Type B pancreatic cell (in vitro differentiated cells): ENCODE measurements around the gene MAP2K2. TPM values are rescaled to one million over a fixed set of nuclear protein-coding genes. Genes with fewer than 3 reads are reported as not detected.

Source experiments
- DNase-seq: peaks from one replicate; pipeline ENCODE4 v3.0.0; 2021; ENCODE audit warnings: mixed read lengths; ENCODE audit not compliant: unreplicated experiment; ENCODE audit errors: extremely low spot score
- H3K27ac Mint-ChIP-seq: 2 replicates; pipeline ENCODE4 v1.8.0; 2021; ENCODE audit warnings: mild to moderate bottlenecking, mixed read lengths
- H3K27me3 Mint-ChIP-seq: 2 replicates; pipeline ENCODE4 v1.8.0; 2021; ENCODE audit warnings: mixed read lengths
- H3K36me3 Mint-ChIP-seq: 2 replicates; pipeline ENCODE4 v1.8.0; 2021; ENCODE audit warnings: mixed read lengths
- H3K4me1 Mint-ChIP-seq: one replicate; pipeline ENCODE4 v1.8.0; 2021; ENCODE audit warnings: mixed read lengths; ENCODE audit not compliant: unreplicated experiment
- H3K4me3 Mint-ChIP-seq: 2 replicates; pipeline ENCODE4 v1.8.0; 2021; ENCODE audit warnings: mild to moderate bottlenecking, mixed read lengths
- H3K9me3 Mint-ChIP-seq: 2 replicates; pipeline ENCODE4 v1.8.0; 2021; ENCODE audit warnings: mixed read lengths
- total RNA-seq: library from RNA; stranded (reverse); gene quantifications from 2 replicates; pipeline ENCODE4 v1.2.1, GENCODE V29; 2021; ENCODE audit warnings: low replicate concordance
- TF ChIP-seq, protein P1 (sequence below): fragments of 200-600 bp; sonication (generic); conservative IDR thresholded peaks from 2 replicates; pipeline ENCODE4 v1.5.0; 2021; ENCODE audit warnings: antibody characterized with exemption, mild to moderate bottlenecking

The MAP2K2 gene
- total RNA-seq, 1 donor from 2014 or later = 144 TPM

DNA sequence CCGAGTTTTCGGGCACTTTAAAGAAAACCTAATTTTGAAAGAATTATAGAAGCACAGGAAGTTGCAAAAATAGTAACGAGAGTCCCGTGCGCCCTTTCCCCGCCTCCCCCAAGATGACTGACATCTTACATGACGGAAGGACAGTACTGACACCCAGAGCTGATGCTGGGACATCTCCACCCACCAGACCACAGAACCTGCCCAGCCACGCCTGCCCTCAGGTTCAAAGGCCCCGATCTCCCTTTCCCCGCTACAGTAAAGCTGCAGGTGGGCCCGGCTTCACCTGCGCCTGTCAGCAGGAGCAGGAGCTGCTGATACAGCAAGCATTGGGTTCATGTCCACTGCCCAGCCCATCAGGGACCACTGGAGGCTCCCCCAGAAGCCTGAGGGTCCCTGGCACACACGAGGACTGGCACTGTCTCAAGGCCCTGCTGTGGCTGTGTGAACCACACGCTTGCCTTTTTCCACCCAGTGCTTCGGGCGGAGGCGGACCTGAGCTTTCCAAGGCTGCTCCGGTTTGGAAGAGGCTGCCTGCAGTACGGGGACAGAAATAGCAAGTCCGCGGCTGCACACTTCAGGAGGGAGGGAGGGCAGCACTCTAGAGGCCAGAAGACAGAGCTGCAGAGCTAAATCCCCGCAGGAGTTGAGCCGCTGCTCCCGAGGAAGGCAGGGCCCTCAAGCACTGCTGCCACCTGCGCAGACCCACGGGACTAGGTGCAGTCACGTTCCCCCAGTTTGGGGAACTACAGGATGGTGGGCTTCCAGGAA, 8.7 kb downstream of the MAP2K2 start:
- no peak overlapping the region for H3K4me3 Mint-ChIP-seq
- H3K27ac Mint-ChIP-seq = no peak overlapping the region
- peaks cover 3% of the 10 kb centered on the region for H3K36me3 Mint-ChIP-seq
- H3K9me3 Mint-ChIP-seq = no peaks in the 10 kb centered on the region
- H3K4me1 Mint-ChIP-seq = no peaks in the 10 kb centered on the region
- TF ChIP-seq, protein P1, sequence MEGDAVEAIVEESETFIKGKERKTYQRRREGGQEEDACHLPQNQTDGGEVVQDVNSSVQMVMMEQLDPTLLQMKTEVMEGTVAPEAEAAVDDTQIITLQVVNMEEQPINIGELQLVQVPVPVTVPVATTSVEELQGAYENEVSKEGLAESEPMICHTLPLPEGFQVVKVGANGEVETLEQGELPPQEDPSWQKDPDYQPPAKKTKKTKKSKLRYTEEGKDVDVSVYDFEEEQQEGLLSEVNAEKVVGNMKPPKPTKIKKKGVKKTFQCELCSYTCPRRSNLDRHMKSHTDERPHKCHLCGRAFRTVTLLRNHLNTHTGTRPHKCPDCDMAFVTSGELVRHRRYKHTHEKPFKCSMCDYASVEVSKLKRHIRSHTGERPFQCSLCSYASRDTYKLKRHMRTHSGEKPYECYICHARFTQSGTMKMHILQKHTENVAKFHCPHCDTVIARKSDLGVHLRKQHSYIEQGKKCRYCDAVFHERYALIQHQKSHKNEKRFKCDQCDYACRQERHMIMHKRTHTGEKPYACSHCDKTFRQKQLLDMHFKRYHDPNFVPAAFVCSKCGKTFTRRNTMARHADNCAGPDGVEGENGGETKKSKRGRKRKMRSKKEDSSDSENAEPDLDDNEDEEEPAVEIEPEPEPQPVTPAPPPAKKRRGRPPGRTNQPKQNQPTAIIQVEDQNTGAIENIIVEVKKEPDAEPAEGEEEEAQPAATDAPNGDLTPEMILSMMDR = no peak
- no peak for DNase-seq
- no peaks in the 10 kb centered on the region for H3K27me3 Mint-ChIP-seq

DNA sequence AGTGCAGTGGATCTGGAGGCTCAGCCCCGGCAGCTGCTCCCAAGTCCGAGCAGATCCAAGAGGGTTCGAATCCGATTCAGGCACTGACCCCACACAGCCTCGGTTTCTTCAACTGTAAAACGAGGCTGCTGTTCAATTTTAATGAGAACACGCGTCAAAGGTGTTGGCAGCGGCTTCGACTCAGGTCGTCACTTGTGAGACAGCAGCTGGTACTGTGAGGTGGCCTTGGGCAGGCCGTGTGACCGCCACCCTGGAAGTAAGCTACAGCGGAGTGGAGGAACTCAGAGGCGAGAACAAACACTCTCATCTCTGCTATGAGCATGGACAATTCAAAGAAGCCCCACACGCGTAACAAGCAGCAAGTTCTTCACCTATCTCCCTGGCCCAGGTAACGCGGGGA, 9.7 kb downstream of the MAP2K2 start:
- DNase-seq = no peak
- H3K27me3 Mint-ChIP-seq = no peaks in the 10 kb centered on the region
- no peak overlapping the region for H3K27ac Mint-ChIP-seq
- H3K9me3 Mint-ChIP-seq = no peaks in the 10 kb centered on the region
- TF ChIP-seq, protein P1 = no peak
- H3K4me3 Mint-ChIP-seq = no peak overlapping the region
- peaks cover 4% of the 10 kb centered on the region for H3K36me3 Mint-ChIP-seq
- no peaks in the 10 kb centered on the region for H3K4me1 Mint-ChIP-seq

- TF ChIP-seq, protein P1 = no peak
- H3K36me3 Mint-ChIP-seq = peaks cover 4% of the 10 kb centered on the region
These were observed 10.4 kb downstream of the MAP2K2 start for GRCh38 chr19:4113398-4114088.

DNA sequence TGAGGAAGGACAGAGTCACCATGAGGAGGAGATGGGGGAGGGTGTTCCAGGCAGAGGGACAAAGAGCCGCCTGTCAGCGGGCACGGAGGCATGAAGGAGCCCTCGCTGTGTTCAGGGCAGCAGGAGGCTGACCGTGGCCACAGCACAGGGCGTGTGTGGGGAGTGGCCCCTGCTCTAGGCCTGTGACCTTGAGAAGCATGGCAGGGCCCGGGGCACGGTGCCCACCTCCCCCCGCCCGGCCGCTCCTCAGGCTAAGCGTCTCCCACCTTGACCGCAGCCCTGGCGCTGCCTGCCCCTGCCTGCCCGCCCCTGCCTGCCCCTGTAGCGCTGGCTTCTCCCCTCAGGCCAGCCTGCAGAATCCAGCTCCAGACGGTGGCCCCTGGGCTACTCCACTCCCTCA, 11.6 kb downstream of the MAP2K2 start:
- Mint-ChIP-seq H3K4me3 (no peak overlapping the region), H3K36me3 (peaks cover 8% of the 10 kb centered on the region), H3K4me1 (no peaks in the 10 kb centered on the region)

More at GRCh38 chr19:4113398-4114088, 10.4 kb downstream of the MAP2K2 start:
- no peak overlapping the region for H3K4me3 Mint-ChIP-seq
- no peaks in the 10 kb centered on the region for H3K9me3 Mint-ChIP-seq
- no peak for DNase-seq
- no peaks in the 10 kb centered on the region for H3K4me1 Mint-ChIP-seq
- H3K27me3 Mint-ChIP-seq = no peaks in the 10 kb centered on the region
- H3K27ac Mint-ChIP-seq = no peak overlapping the region

DNA sequence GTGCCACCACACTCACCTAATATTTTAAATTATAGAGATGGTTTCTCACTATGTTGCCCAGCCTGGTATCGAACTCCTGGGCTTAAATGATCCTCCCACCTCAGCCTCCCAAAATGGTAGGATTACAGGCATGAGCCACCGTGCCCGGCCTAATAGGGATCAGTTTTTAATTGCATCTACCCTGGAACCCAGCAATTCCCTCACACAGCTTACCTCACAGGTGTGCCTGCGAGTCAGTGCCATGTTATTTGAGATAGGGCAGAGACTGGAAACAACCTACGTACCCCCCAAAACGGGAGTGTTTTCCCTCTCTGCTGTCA, 14.3 kb downstream of the MAP2K2 start:
- H3K27ac Mint-ChIP-seq = no peak overlapping the region
- H3K4me3 Mint-ChIP-seq = no peak overlapping the region
- H3K4me1 Mint-ChIP-seq = no peaks in the 10 kb centered on the region
- no peak for DNase-seq
- no peaks in the 10 kb centered on the region for H3K9me3 Mint-ChIP-seq
- no peaks in the 10 kb centered on the region for H3K27me3 Mint-ChIP-seq
- TF ChIP-seq, protein P1 = no peak
- peaks cover 16% of the 10 kb centered on the region for H3K36me3 Mint-ChIP-seq

More for the DNA sequence above, 11.6 kb downstream of the MAP2K2 start:
- H3K9me3 Mint-ChIP-seq = no peaks in the 10 kb centered on the region
- H3K27ac Mint-ChIP-seq = no peak overlapping the region
- H3K27me3 Mint-ChIP-seq = no peaks in the 10 kb centered on the region
- TF ChIP-seq, protein P1 = no peak
- DNase-seq = no peak
